ENCODE measurements around the gene SIGLEC6. TPM values are rescaled to one million over a fixed set of nuclear protein-coding genes. Genes with fewer than 3 reads are reported as not detected.

The SIGLEC6 gene
- polyA plus RNA-seq, 3 donors: 0.05 to 0.34 TPM; not detected in 1

DNA sequence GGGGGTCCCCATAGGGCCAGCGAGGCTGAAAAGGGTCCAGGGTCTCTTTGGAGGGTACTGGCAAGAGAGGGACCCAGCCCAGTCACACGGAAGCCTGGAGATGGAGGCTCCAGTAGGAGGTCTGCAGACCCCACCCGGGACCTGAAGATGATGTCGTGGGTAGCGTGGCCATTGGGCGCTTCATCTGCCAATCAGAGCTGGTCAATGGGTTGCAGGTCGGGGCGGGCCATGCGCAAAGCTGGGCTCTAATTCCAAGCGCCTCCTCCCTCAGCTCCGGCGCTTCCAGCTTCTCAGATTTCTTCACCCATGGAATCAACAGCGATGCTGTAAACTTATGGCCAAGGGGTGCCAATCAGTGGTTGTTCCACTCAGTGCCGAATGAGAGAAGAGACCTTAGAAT lies 40.8 kb downstream of the SIGLEC6 start:
- H3K27ac ChIP-seq (ENCODE audit: low read depth, low read length): no peak overlapping the region
- WGBS, 3 donors: 34 to 51% (median 47%) methylated on average over 14 of the region's 14 CpGs

DNA sequence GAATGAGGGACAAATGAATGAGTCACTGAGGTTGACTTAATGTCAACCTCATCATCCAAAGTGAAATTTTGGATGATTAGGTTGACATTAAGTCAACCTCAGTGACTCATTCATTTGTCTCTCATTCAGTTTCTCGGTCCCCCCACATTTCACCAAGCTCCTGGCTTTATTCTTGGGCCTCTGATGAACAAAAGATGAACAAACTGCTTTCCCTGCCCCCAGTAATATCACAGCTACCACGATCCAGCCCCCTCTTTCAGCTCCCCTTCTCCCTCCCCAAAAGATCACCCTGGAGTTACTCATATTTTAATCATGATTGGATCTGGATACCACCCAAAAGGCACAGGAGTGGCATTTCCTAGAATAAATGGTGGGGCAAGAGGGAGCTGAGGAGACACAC lies 42.4 kb downstream of the SIGLEC6 start:
- no peak overlapping the region for H3K27ac ChIP-seq (ENCODE audit: low read depth, low read length)
- WGBS, 3 donors: 41 to 57% (median 44%) methylated on average over 2 of the region's 2 CpGs

GRCh38 chr19:51488491-51488890 lies 43.0 kb downstream of the SIGLEC6 start:
- H3K27ac ChIP-seq (ENCODE audit: low read depth, low read length): no peak overlapping the region
- 59 to 85% (median 75%) methylated on average over 3 of the region's 3 CpGs for WGBS, 3 donors

DNA sequence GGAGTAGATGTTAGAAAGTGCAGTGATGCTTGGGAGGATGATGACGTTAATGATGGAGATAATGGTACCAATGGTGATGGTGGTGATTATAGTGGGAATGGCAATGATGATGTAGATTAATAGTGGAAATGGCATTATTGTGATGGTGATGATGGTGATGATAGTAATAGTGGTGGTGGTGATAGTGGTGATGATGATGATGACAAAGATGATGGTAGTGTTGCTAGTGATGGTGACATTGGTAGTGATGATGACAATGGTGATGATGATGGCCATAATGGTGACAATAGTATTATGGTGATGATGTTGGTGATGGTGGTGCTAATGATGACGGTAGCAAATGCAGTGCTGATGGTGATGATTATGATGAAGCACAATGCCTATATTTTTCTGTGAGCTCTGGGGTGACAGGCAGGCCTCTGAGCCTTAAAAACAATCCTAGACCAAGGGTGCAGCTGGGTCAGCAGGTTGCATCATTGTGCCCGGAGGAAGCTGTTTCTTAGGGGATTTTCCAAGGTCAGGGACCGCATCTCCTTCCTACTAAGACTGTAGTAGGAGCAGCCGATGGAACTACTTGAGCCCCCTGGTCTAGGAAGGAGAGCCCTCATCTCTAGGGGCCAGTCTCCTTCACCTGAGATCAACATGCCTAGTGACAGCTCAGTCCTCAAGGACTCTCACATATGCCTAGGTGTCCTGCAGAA lies 45.4 kb downstream of the SIGLEC6 start:
- 68 to 89% (median 81%) methylated on average over 5 of the region's 5 CpGs for WGBS, 3 donors

DNA sequence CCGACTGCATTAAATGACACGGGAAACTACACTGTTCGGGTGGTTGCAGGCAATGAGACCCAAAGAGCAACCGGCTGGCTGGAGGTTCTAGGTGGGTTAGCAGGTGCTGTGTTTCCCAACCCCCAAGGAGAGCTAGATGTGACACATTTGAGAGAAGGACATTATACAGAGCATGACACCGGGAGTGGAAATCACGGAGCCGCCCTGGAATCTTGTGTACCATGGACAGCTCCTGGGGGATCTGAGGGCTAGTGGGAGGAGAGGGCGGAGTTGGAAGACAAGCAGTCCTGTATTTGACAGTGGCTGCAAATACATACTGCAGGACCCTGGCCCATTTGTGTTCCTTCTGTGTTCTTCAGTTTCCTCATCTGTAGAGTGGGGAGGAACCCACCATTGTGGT lies 50.9 kb downstream of the SIGLEC6 start:
- no peak overlapping the region for H3K27ac ChIP-seq (ENCODE audit: low read depth, low read length)
- WGBS, 3 donors: 31 to 36% (median 34%) methylated on average over 8 of the region's 8 CpGs

More for the DNA sequence above, 45.4 kb downstream of the SIGLEC6 start:
- no peak overlapping the region for H3K27ac ChIP-seq (ENCODE audit: low read depth, low read length)

DNA sequence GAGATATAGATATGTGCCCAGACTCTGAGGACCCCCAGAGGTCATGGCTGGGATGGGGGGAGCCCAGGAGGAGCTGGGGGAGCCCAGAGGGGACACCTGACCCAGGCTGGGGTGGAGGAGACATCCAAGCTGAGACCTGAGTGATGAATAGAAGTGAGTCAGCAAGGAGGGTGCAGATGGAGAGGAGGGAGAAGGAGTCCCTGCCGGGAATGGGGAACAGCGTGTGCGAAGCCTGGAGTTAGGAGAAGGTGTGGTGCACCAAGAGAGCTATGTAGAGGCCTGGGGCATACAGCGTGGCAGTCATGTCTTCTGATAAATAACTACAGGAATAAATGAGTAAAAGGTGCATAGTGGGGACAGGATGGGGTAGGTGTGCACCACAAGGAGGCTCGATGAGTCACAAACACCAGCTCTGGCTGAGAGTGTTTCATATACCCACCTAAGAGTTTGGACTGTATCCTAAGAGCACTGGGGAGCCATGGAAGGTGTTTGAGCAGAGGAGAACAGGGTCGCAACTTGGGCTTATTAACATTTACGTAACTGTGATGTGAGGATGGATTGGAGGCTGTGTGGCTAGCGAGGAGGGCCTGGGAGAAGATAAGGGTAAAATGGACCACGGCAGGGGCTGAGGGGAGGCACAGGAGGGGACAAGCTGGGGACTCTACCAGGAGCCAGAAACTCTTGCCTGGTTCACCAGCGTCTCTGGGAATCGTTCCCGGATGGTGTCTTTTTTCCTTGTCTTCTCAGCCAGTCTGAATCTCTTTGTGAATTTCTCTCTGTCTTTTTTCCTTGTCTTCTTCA lies 51.7 kb downstream of the SIGLEC6 start:
- WGBS, 3 donors: 69 to 85% (median 83%) methylated on average over 12 of the region's 12 CpGs
- no peak overlapping the region for H3K27ac ChIP-seq (ENCODE audit: low read depth, low read length)

DNA sequence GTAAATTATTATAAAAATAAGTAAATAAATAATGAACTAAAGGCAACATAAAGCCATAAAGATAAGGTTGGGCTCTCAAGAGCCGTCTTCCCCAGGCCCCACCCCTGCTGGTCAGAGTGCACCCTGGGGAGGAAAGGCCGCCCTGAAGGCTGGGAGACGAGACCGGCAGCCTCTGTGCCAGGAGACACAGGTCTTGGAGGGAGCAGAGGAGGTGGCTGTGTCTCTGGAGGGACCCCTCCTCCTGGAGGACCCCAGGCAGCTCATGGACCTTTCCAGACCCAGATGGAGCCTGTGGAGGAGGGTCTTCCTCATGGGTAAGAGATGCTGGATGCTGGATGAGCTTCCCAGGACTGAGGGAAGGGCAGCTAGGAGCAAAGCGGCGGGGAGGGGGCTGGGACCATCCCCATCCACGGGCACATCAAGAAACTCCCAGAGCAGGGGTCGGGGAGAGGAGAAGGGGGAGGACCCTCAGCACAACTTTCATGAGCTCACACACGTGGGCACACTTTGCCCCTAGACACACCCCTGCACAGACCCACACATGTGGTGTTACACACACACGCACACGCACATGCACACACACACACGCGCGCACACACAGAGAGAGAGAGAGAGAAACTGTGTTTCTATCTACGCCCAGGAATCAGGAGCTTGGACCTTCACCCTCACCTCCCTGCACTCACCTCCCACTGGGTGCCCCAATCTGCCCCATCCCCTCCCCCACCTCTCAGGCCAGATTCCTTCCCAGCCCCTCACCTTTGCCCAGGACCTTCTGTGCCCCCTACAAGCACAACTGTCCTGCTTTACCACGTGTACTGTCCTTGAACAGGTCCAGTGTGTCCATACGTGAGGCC lies 52.9 kb downstream of the SIGLEC6 start, which contains the start of gene CEACAM18:
Gene CEACAM18 (plus strand): TSS at position 159 of the 854 bp plus-strand sequence.
- H3K27ac ChIP-seq (ENCODE audit: low read depth, low read length): no peak within 1 kb of the TSS
- 51 to 69% (median 67%) methylated on average over 14 to 17 of the region's 17 CpGs for WGBS, 3 donors

DNA sequence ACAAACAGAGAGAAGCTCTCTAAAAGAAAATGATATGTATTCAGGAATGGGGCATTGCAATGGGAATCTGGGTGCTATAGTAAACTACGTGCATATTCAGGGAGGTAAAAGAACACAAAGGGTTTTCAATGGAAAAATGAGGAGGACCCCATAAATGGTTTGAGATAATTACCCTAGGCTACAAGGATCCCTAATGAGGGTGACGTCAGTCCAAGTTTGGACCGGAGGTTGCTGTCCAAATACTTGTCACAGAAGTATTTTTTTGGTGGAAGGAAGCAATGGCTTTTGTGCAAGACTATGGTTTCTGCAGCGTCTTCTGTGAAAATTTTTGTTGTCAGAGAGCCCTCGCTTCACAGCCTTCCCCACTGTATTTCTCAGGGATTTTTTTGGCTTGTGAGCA lies 54.1 kb downstream of the SIGLEC6 start:
- WGBS, 3 donors: 48 to 54% (median 51%) methylated on average over 5 of the region's 5 CpGs
- H3K27ac ChIP-seq (ENCODE audit: low read depth, low read length): no peak overlapping the region

DNA sequence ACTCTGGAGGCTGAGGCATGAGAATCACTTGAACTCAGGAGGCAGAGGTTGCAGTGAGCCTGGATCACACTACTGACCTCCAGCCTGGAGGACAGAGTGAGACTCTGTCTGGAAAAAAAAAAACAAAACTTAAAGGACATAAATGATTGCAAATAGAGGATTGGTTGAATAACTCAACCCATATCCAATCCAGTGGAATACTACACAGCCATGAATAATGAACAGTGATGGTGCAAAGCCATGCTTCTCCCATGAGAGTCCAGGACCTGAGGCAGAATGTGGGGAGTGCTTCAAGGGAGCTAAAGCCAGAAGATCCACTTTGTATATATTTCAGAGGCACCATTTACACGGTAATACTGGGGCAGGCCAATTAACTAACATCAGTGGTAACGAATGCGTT lies 55.3 kb downstream of the SIGLEC6 start:
- H3K27ac ChIP-seq (ENCODE audit: low read depth, low read length): no peak overlapping the region
- 66 to 96% (median 91%) methylated on average over 3 of the region's 3 CpGs for WGBS, 3 donors

GRCh38 chr19:51473009-51473707 lies 58.3 kb downstream of the SIGLEC6 start:
- H3K27ac ChIP-seq (ENCODE audit: low read depth, low read length): no peak overlapping the region
- 29 to 37% (median 34%) methylated on average over 7 of the region's 7 CpGs for WGBS, 3 donors

- no peak overlapping the region for H3K27ac ChIP-seq (ENCODE audit: low read depth, low read length)
- 11 to 28% (median 18%) methylated on average over 4 of the region's 4 CpGs for WGBS, 3 donors
Observed at GRCh38 chr19:51472607-51473006, 58.9 kb downstream of the SIGLEC6 start.

- 61 to 73% (median 67%) methylated on average over 1 of the region's 1 CpG for WGBS, 3 donors
- no peak overlapping the region for H3K27ac ChIP-seq (ENCODE audit: low read depth, low read length)
Observed at GRCh38 chr19:51471527-51471926, 59.9 kb downstream of the SIGLEC6 start.

- WGBS, 3 donors: 71 to 77% (median 72%) methylated on average over 8 to 9 of the region's 9 CpGs
- H3K27ac ChIP-seq (ENCODE audit: low read depth, low read length): no peak overlapping the region
Observed at GRCh38 chr19:51470966-51471365, 60.5 kb downstream of the SIGLEC6 start.

DNA sequence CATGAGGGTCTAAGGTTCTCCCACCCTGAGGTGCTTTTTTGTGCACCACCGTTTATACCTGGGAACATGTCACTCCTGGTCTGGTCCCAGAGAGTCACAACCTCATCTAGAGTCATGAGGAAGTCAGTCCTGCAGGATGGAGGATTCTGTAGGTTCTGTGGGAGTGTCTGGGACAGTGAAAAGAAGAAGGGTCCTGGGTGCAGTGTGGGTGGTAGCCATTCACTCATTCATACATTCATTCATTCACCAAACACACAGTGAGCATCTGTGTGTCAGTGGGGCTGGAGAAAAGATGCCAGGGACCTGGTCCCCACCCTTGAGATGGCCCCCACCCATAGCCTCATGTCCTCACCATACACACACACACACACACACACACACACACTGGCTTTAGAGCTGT lies 61.8 kb downstream of the SIGLEC6 start:
- WGBS, 3 donors: 54 to 79% (median 55%) methylated on average over 1 of the region's 1 CpG

DNA sequence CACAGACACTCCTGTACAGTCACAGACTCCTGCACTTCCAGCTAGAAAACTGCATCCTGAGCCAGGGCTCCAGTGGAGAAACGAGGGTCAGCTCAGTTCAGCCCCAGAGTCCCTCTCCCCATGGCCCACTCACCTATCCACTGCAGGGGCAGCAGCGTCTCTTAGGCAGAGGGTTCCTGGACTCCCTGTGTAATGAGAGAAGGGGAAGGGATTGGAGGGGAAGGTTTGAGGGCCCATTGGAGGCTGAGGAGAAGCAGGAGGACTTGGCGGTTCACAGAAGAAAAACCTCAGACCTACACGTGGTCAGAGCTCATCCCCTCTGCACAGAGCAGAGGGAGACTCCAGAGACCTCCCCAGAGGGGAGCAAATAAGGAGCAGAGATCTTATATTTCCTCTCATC lies 62.3 kb downstream of the SIGLEC6 start:
- WGBS, 3 donors: 35 to 45% (median 40%) methylated on average over 4 of the region's 4 CpGs

More for the DNA sequence above, 61.8 kb downstream of the SIGLEC6 start:
- H3K27ac ChIP-seq (ENCODE audit: low read depth, low read length): no peak overlapping the region

GRCh38 chr19:51468545-51468920 lies 62.9 kb downstream of the SIGLEC6 start:
- WGBS, 3 donors: 60 to 77% (median 67%) methylated on average over 2 of the region's 2 CpGs
- no peak overlapping the region for H3K27ac ChIP-seq (ENCODE audit: low read depth, low read length)

More for the DNA sequence above, 62.3 kb downstream of the SIGLEC6 start:
- H3K27ac ChIP-seq (ENCODE audit: low read depth, low read length): no peak overlapping the region

DNA sequence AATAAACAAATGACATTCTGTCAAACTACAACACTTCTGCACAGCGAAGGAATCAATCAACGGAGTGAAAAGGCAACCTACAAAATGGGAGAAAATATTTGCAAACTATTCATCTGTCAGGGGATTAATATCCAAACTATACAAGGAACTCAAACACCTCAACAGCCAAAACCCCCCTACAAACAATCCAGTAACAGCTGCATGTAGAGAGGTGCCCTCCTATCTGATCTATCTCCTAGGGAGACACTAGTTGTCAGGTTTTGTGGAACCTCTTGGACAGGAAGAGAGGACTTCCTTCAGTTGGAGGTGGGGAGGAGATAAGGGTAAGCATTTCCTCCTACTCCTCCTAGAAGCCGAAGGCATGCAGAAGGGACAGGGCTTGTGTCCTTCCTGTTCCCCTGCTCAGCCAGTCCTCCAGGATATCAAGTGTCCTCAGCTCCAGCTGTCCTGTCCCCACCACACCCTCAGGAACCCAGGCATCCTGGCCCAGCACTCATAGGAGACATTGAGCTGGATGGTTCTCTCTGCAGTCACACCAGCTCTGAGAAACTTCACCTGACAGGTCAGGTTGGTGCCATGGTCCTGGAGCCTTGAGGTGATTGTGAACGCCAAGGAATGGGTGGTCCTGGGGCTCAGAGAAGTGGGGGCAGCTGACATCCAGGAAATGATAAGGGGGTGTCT lies 63.5 kb downstream of the SIGLEC6 start:
- 56 to 58% (median 58%) methylated on average over 4 of the region's 4 CpGs for WGBS, 3 donors
- H3K27ac ChIP-seq (ENCODE audit: low read depth, low read length): no peak overlapping the region
